Measurements from ENCODE around the gene CHD5.

The CHD5 gene

GRCh38 chr1:6200188-6200809 is 20.2 kb upstream of the CHD5 start:
- DNase-seq, result no peak

DNA sequence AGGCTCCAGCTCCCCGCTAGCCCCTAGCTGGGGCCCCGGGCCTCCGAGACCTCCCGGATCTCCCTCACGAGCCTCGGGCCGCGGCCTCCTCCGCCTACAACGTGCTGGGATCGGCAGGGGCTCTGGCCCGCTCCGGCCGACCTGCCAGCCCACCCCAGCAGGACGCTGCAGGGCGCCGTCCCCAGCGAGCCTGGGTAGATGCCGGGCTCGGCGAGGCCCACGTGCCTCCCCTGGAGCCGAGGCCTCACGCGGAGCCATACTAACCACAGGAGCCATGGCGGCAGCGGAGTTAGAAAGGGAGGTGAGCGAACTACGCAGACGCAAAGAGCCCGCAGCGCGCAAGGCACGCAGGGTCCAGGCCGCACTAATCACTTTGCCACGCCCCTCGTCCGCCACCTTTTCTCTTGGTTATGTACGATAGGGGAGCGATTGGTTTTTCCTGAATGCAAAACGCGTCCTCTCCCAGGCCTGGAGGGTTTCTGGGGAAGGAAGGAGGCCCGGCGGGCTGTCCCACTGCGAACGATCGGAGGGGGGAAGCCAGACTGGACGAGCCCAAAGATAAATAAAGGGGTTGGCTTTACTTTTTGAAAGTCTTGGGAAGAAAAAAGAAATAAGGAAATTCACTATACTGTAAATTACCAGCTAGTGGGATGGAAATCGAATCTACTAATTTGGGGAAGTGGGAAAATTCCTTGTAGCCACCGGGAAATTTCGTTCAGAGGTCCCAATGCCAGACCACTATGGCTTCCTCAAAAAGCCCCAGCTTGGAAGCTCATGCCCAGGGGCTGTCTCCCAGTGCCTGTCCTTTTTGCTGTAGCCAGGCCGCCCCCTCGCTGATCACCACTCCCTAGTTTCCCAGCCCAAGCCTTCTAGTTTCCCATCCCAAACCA is 19.4 kb upstream of the CHD5 start, which contains the start of gene RPL22:
Gene RPL22, minus strand, starts transcription at position 298 of the 890 bp plus-strand sequence. Its CDS starts 22 bp downstream, at position 276.
- DNase-seq, result peak; percentile 95

DNA sequence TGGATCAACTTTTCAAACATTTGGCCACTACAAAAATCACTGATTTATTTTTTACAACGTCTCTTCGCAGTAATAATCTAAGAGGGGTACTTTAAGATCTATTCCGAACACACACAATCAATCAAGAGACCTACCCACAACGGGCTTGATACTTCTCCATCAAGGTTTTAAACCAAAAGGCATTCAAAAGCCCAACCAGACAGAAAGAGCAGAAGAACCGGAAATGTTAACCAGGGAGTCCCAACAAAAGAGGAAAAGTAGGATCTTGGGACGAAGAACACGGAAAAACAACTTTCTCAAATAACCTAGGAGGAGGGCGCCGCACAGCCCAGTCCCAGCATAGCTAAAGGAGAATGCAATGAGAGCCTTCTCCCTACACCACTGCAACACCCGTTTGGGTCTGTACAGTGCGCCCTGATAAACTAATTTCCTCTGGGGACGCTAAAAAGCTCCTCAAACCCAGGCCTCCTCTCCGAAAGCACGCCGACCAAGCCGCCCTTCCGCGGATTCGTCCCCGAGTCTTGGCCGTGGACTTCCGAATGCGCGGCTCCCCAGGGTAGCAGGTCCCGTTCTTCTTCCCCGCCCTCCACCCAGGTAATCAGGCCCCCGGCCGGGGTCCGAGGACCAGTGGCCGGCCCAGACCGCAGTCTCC is 18.7 kb upstream of the CHD5 start:
- no peak for DNase-seq

DNA sequence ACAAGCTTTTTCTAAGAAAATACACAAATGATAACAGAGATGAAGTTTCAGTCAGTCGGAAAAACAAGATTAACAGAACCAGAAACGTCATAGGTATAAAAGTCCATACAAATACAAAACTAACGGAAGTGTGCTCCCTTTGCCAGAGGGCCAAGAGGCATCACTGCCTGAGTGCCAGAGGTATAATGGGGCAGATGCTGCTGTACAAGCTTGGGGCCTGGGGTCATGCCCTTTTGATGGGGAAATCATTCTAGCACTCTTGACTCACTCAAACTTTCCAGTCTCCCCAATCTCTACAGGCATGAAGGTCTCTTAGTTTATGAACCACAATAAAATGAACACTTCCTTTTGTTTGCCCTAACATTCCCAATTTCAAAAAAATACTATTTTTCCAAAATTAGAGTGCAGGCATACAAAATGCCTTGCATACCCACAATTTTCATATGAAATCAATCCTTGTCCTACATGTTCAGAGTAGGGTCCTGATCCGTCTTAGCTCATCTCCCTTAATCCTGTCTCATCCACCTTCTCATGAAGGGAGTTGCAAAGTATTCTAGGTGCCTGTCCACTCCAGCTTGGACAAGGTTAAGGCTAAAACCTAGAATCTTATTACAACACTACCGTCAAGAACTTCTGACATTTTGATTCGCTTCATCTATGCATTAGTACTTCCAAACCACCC is 17.8 kb upstream of the CHD5 start:
- DNase-seq, result no peak

GRCh38 chr1:6191968-6192367 is 11.8 kb upstream of the CHD5 start:
- no peak for DNase-seq

DNA sequence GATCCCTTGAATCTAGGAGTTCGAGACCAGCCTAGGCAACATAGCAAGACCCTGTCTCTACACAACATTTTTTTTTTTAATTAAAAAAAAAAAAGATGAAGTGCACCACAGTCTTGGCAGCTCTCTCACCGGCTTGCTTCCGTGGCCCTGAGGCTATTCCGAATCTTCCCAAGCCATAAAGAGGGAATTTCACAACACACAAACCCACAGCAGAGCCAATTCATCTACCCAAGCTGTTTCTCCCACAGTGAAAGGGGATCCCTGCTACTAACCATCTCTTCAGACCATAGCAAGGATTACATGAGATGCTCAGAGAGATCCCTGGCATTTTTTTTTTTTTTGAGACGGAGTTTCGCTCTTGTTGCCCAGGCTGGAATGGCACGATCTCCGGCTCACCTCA is 8.3 kb upstream of the CHD5 start:
- no peak for DNase-seq

DNA sequence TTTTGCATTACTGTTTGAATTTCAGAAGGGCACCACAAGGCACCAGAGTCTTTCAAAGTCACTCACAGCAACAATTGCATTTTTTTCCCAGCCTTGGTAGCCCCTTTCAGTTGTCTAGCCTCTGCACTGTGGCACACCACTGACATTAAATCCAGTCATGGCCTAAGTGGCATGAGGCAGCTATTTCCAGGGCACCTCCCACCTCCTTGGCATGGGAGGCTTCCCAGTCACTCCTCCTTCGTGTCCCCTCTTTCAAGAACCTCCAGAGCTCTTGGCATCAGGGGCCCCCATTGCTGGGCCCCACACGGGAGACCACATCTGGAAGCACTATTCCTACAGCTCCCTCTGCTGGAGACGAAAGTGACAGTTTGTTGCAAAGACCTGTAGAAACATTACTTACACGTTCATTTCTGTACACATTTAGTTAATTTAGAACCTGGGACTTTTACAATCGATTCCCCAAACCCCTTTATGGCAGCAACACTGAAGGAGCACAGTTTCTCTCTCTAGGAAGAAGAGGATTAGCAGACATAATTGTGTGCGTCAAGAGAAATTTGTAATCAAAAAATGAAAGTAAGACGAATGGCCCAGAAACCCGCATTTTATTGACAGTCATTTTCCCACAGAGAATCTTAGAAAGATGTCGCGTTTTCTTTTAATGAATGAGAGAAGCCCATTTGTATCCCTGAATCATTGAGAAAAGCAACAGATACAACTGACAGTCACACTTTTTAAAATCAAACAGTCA is 5.7 kb upstream of the CHD5 start:
- DNase-seq, result no peak

- no peak for DNase-seq
Observed at GRCh38 chr1:6185151-6185550, 5.0 kb upstream of the CHD5 start.

- DNase-seq, result no peak
Observed at GRCh38 chr1:6184083-6184783, 4.1 kb upstream of the CHD5 start.

GRCh38 chr1:6183520-6183989 is 3.4 kb upstream of the CHD5 start:
- no peak for DNase-seq

DNA sequence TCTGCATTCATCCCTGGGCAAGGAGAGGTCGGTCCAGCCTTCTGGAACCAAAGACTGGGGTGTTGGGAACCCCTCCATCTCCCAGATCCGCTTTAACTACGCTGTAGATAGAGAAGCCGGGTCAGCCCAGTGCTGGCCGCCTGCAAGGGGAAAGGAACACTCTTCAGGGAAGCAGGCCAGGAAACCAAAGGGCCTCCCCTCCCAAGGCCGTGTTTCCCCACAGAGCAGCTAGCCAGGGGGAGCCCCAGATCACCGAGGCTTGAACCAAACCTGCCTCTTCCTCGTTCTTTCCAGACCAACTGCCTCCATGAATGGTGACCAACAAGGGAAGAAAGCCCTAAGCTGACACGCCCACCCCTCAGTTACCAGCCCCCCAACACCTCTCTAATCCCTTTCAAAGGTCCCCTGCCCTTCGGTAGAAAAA is 1.2 kb upstream of the CHD5 start:
- DNase-seq, result no peak

GRCh38 chr1:6180707-6181311 is 688 bp upstream of the CHD5 start:
- no peak for DNase-seq

GRCh38 chr1:6179564-6180175 is 451 bp downstream of the CHD5 start:
- no peak for DNase-seq

- DNase-seq, result no peak
Observed at GRCh38 chr1:6178751-6179563, 1.2 kb downstream of the CHD5 start.

DNA sequence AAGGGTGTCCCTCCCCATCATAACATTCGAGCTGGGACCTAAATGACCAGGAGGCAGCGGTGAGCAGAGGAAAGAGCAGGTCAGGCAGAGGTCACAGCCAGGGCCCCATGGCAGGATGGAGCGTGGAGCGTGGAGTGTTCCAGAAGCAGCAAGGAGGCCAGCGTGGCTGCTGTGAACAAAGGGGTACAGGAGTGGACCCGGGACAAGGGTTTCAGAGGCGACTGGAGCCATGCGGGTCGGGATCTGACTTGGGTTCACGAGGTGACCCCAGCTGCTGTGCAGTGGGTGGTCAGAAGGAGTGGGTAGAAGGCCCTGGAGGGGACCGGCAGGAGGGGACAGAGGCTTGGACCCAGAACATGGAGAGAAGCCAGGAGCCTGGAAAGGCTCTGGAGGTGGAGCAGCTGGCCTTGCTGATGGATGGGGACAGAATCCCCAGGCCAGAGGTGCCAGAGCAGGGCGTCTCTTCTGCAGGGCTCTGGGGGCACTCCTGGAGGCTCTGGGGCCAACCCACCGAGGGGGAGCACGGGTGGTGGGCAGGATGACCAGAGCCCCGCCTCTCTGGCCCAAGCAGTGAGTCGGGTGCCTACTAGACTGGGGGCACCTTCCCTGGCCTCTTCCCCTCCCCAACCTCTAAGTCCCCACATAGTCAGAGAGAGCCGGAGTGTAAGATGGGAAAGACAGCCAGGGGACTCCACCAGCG is 2.3 kb downstream of the CHD5 start:
- no peak for DNase-seq

- no peak for DNase-seq
Observed at GRCh38 chr1:6176779-6177178, 3.3 kb downstream of the CHD5 start.

DNA sequence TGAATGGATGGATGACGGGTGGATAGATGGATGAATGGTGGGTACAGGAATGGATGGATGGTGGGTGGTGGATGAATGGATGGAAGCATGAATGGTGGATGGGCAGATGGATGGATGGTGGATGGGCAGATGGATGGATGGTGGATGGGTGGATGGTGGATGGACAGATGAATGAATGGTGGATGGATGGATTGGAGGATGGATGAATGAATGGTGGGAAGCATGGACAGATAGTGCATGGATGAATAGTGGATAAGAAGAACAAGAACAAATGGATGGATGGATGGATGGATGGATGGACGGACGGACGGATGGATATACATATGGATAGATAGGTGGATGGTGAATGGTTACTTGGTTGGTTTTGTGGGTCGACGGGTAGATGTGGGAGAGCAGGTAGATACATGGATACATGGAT is 4.7 kb downstream of the CHD5 start:
- DNase-seq, result no peak

- no peak for DNase-seq
Observed at GRCh38 chr1:6174621-6175410, 5.3 kb downstream of the CHD5 start.

All from stimulated activated CD4-positive, alpha-beta T cell treated with anti-CD3 and anti-CD28 coated beads, Interleukin-2, amount 100 ng/mL, for 48 hours (primary cell).